Renal pelvis (tissue), 4 donors: ENCODE results near the gene TAC4. TPM values are rescaled to one million over a fixed set of nuclear protein-coding genes. Genes with fewer than 3 reads are reported as not detected.
"Not testable (repeated sequence)": the region's sequence is repeated elsewhere in the genome, so short reads cannot be mapped to it uniquely, and the experiment has no call there.

ENCODE experiments used
- DNase-seq: peaks from one replicate; pipeline ENCODE4 v3.0.0-alpha.2; 2013
- polyA plus RNA-seq, 3 donors: library from polyadenylated mRNA; unstranded; fragments of 120-200 nt; gene quantifications; one replicate each; pipeline ENCODE4 v1.2.1, GENCODE V29; 2013; ENCODE audit not compliant: insufficient read length in 3 of 3

Gene TAC4
- polyA plus RNA-seq, 3 donors: 0.16 to 1.5 TPM; not detected in 1

- DNase-seq: no peak
Measured at GRCh38 chr17:49843774-49844350, 4.0 kb downstream of the TAC4 start.

- DNase-seq: no peak
Measured at GRCh38 chr17:49842846-49843245, 5.0 kb downstream of the TAC4 start.

DNA sequence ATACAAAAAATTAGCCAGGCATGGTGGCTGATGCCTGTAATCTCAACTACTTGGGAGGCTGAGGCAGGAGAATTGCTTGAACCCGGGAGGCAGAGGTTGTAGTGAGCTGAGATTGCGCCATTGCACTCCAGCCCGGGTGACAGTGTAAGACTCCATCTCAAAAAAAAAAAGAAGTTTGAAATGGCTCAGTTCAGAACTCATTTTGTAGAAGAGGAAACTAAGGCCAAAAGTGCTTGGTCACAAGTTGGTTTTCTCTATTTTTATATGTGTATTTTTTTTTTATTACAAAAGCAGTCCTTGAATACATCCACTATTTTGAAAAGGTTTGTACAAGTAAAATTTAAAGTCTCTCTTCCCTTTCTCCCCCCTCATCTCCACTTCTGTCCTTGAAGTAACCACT lies 5.5 kb downstream of the TAC4 start:
- DNase-seq: no peak

DNA sequence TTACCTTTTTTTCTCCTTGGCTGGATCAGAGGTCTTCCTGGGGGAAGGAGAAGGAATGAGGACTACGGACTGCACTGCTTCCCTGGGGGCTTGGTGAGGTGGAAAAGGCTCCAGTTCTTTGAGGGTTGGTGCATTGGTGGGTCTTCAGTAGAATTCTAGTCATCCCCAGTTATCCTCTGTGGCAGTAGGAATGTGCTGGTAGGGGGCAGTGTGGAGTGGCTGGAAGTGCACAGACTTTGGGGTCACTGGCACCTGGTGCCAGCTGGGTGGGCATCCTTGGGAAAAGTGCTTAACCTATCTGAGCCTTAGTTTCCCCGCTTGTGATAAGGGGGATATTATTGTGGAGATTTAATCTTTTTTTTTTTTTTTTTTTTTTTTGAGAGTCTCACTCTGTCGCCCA lies 6.3 kb downstream of the TAC4 start:
- DNase-seq: no peak

DNA sequence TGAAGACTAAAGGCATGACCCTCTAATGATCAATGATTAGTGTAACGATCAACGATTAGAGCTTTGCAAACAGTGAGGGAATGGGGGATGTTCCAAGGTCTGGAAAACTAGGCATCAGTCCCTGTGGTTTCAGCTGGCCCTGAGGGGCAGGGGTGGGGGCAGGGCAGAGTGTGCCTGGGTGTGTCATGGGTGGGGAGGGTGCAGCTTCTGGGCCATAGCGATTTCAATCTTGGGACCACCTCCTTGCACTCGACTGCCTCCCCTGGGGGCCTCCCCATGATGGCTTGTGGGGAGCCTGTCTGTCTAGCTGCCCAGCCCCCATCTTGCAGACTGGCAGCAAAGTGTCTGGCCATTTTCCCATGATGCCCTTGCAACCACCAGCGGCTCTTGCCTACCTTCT lies 8.4 kb downstream of the TAC4 start:
- DNase-seq: no peak

GRCh38 chr17:49836111-49837030 lies 11.5 kb downstream of the TAC4 start:
- DNase-seq: peak; percentile 49

DNA sequence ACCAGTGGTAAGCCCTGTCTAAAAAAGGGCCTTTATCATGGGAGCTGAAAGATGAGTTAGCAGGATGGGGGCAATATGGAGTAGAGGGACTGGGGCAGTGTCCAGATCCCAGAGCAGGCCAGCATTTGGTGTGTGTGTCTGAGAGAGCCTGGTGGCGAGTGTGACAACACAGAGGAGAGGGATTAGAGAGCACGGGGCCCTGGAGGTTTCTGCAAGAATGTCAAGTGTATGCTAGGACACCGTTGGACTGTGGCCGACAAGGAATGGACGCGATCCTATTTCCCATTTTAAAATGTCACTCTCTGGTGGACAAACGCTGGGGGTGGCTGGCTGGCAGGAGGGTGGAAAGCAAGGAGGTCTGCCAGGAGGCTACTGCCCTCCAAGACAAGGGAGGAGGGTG lies 12.4 kb downstream of the TAC4 start:
- DNase-seq: no peak

DNA sequence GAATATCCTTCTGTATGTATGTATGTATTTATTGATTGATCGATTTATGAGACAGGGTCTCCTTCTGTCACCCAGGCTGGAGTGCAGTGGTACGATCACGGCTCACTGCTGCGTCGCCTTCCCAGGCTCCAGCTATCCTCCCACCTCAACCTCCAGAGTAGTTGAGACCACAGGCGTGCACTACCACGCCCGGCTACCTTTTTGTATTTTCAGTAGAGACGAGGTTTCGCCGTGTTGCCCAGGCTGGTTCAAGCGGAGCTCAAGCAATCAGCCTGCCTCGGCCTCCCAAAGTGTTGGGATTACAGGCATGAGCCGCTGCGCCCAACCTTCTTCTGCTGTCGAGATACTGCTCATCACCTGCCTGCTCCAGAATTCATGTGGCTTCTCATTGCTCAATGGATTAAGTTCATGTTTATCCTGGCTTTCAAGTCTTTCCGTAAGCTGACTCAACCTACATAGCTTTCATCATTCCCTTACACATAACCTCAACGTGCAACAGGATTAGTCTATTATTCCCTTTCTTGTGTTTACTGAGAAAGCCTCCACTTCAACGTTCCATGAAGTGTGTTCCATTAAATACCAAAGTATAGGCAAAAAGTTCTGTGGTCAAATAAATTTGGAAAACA lies 13.6 kb downstream of the TAC4 start:
- no peak for DNase-seq

GRCh38 chr17:49832840-49833599 lies 14.8 kb downstream of the TAC4 start:
- DNase-seq: no peak

DNA sequence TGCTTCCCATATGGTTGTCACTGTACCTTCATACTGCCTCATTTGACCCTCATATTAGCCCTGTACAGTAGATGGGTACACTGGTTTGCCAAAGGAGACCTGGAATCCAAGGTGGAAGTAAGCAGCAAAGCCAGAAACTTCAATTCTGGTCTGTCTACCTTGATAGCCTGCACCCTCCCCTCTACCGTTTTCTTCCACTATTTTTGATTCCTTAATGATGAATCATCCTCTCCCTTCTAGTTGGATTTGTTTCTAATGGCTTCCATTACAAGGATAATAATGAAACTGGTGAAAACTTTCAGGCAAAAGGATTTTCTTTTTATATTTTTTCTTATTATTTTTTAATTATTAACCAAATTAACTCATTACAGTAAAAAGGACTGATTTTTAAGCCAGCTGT lies 17.3 kb downstream of the TAC4 start:
- DNase-seq: no peak

GRCh38 chr17:49829026-49829425 lies 18.8 kb downstream of the TAC4 start:
- DNase-seq: no peak

GRCh38 chr17:49828325-49828724 lies 19.5 kb downstream of the TAC4 start:
- not testable (repeated sequence) for DNase-seq

DNA sequence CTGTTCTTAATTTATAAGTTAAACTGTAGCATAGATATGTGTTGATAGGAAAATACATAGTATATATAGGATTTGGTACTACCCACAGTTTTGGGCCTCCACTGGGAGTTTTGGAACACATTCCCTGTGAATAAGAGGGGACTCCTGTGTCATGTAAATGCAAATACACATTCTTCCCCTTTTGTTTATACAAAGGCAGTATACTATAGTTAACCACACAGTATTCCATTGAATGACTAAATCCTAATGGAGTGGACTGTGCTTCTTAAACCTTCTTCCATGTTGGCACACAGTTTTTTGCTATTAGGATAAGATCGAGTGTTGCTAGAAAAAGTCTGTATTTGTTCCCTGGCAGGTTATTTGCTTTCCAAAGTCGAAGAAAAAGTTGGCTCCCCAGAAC lies 22.2 kb downstream of the TAC4 start:
- DNase-seq: no peak

GRCh38 chr17:49823614-49824013 lies 24.3 kb downstream of the TAC4 start:
- no peak for DNase-seq

DNA sequence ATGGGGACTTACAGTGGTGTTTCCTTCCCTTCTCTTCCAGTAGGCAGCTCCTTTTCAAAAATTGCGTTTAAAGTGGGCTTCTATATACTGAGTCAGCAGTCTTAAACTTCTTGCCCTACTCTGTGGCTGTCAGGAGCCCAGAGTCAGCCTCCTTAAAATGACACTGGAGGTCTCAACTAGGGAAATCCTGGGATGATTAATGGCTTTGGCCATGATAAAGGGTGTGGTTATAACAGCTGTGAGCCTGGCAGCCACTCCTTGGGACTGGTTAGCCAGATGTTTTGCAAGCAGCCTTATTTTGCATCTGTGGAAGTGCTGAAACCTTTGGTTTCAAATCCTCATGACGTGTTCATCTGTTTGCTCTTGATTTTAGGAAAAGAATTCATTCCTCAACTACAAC lies 25.0 kb downstream of the TAC4 start:
- DNase-seq: no peak

DNA sequence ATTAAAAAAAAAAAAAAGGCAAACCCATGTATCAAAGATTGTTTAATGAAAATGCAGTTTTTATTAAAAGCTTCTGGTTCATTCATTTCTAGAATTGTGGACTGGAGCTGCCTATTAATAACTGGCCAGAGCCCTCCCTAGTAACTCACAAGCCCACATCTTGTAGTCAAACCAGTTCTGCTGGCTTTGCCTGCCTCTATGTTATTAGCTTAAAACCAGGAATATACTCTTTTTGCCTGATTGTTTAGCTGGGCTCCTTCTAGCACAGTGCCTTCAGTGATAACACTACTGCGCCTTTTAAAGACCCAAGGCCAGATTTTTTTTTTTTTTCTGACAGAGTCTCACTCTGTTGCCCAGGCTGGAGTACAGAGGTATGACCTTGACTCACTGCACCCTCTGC lies 26.0 kb downstream of the TAC4 start:
- peak; percentile 24 for DNase-seq

DNA sequence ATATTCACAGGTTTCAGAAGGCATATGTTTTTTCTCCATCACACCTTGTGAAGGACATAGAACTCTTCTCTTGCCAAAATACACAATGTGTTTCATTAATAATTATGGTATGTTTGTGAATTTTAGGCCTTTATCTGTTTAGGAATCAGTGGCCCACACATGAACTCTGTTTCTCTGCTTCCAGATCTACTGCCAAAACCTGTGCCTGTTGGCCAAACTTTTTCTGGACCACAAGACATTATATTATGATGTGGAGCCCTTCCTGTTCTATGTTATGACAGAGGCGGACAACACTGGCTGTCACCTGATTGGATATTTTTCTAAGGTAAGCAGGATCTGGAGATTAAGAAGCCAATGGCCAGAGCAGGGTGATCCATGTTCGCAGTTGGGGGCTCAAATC lies 26.4 kb downstream of the TAC4 start:
- no peak for DNase-seq

DNA sequence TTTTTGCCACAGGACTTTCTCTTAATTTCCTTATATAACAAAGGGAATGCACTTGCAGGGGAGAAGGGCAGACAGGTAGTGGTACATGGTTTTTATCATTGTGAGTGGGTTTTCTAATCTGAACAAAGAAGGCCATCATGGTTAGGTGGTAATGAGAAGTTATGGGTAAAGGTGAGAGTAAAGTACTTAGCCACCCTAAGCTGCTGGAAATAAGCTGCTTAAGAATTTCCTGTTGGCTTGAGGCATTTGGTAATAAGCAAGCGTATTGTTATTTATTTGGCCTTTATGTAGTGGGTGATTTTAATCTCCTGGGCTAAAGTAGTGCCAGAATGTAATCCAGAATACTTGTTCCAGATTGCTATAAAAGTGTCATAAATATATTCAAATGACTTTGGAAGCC lies 27.1 kb downstream of the TAC4 start:
- no peak for DNase-seq

DNA sequence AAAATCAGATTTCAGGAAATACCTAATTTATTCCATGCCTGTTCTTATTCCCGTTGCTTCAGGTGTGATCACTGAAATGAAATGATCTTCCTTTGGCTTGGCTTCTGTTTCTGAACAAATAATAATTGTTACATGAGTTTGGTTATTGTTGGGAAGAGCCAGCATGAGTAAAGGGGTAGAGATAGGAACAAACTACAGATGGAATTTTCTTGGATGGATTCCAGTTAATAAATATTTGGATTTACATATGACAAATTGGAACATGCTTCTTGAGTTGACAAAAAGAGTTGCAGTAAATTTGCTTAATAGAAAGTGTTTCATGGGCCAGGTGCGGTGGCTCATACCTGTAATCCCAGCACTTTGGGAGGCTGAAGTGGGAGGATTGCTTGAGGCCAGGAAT lies 28.2 kb downstream of the TAC4 start:
- no peak for DNase-seq

DNA sequence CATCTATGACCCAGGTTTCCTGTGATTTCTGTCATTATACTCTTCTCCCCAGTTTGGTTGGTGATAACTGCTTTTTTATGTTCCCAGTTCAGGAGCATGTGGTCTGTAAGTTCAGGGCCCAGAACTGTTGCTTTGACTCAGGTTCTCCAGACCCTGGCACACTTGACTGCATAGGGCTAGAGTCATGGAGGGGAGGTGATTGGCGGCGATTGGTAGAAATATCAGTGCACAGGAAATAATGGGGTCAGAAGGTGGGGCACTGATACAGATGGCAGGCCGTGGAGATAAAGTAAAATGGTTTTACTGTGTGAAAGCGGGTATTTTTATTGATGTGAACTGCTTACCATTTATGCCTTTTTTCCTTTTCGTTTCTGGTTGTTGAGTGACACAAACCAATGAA lies 28.7 kb downstream of the TAC4 start:
- DNase-seq: no peak

- no peak for DNase-seq
Measured at GRCh38 chr17:49817993-49818392, 29.9 kb downstream of the TAC4 start.

- no peak for DNase-seq
Measured at GRCh38 chr17:49815761-49816281, 32.0 kb downstream of the TAC4 start.
